22Rv1 (cell line): ENCODE data around the gene PKNOX2.

Source experiments
- H3K27ac ChIP-seq: fragments of 450-650 bp; 2 replicates; pipeline ENCODE4 v1.5.1; 2017
- ZFX ChIP-seq: fragments of 450-650 bp; IDR thresholded peaks from 2 replicates; pipeline ENCODE4 v1.6.1; 2017; ENCODE audit warnings: antibody characterized with exemption, borderline replicate concordance
- TF ChIP-seq, protein P1 (sequence below): fragments of 450-650 bp; IDR thresholded peaks from 2 replicates; pipeline ENCODE4 v1.5.1; 2017; ENCODE audit warnings: mild to moderate bottlenecking

PKNOX2 gene

GRCh38 chr11:125330462-125331325 lies 166.1 kb downstream of the PKNOX2 start:
- TF ChIP-seq ZFX: no peak
- TF ChIP-seq, protein P1, sequence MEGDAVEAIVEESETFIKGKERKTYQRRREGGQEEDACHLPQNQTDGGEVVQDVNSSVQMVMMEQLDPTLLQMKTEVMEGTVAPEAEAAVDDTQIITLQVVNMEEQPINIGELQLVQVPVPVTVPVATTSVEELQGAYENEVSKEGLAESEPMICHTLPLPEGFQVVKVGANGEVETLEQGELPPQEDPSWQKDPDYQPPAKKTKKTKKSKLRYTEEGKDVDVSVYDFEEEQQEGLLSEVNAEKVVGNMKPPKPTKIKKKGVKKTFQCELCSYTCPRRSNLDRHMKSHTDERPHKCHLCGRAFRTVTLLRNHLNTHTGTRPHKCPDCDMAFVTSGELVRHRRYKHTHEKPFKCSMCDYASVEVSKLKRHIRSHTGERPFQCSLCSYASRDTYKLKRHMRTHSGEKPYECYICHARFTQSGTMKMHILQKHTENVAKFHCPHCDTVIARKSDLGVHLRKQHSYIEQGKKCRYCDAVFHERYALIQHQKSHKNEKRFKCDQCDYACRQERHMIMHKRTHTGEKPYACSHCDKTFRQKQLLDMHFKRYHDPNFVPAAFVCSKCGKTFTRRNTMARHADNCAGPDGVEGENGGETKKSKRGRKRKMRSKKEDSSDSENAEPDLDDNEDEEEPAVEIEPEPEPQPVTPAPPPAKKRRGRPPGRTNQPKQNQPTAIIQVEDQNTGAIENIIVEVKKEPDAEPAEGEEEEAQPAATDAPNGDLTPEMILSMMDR: no peak
- no peak overlapping the region for H3K27ac ChIP-seq

DNA sequence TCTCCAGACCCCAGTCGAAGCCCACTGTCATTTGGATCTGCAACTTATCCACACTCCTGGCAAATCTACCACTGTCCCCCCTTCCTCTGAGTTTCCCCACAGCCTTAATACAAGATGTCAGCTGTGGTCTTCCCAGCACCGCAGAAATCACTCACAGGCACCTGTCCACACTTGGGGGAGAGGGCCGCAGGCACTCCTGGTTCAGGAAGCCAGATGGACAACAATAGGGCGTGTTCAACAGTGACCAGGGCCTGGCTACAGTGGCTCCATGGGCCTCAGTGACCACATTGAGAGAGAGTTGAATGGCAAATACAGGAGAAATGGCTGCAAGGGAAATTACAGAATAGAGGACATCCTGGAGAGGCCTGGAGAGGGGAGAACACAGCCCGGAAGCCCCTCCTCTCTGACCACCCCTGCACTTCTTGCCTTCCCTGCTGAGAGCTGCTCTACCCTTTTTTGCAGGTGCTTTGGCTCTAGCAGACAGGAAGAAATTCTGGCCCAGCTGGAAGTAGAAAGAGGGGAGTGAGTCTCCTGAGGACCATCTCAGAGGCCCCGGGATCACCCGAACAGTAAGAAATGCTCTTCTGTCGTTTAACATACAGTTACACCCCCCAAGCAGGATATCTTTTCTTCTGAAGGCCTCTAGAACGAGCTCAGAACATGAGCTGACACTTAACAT lies 166.9 kb downstream of the PKNOX2 start:
- TF ChIP-seq ZFX: no peak
- TF ChIP-seq, protein P1: no peak
- H3K27ac ChIP-seq: no peak overlapping the region

GRCh38 chr11:125332821-125333220 lies 168.3 kb downstream of the PKNOX2 start:
- no peak for TF ChIP-seq ZFX
- TF ChIP-seq, protein P1: no peak
- no peak overlapping the region for H3K27ac ChIP-seq

DNA sequence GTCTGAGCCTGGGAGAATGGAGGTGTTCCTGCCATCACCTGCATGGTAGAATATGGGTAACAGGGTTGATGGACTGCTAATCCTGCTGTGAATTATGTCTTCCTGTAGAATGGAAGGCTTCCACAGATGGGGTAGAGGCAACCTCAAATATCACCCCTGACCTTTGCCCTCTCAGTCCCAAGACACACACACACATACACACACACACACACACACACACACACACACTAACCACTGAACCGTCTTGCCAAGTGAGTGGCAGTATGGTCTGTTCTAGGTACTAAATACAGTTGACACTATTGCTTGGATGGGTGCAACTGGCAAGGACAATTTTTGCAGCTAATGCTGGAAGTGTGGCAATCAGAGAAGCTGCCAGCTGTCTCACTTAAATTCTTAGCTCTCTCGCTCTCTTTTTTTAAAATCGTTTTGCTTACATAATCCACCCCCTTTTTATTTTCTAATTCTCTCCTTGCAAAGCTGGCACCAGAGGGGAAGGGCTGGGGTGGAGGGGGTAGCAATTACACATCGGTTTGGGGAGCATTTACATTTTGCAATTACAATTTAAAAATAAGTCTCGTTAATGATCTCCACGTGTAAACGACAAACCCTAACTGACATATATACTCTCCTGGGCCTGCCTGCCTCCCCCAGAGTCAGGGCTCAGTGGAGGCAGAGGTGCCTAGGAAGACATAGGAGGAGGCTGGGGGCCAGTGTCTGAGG lies 169.0 kb downstream of the PKNOX2 start:
- TF ChIP-seq, protein P1: no peak
- no peak for TF ChIP-seq ZFX
- no peak overlapping the region for H3K27ac ChIP-seq

DNA sequence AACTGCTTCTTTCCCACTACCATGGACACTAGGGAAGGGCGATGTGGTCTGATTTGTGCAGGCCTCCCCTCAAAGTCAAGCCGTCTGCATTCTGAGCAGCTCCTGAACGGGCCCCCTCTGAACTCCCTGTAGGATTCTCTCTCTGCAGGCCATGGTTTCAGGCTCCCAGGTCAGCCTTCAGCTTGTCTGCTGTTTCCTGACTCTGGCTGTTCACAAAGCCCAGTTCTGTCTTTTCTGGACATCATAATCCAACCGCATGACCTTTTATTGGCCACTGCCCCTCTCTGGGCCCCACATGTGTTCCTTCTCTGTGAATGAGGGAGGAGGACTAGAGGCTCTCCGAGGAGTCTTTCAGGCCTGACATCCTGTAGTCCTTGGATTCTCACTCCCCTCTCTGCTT lies 170.6 kb downstream of the PKNOX2 start:
- TF ChIP-seq, protein P1: no peak
- TF ChIP-seq ZFX: no peak
- H3K27ac ChIP-seq: no peak overlapping the region

GRCh38 chr11:125337836-125338834 lies 173.6 kb downstream of the PKNOX2 start:
- H3K27ac ChIP-seq: no peak overlapping the region
- no peak for TF ChIP-seq ZFX
- TF ChIP-seq, protein P1: no peak
